Colonic mucosa (tissue), 4 donors: ENCODE measurements around the gene MAP1LC3B2. TPM values are rescaled to one million over a fixed set of nuclear protein-coding genes. Genes with fewer than 3 reads are reported as not detected.

ENCODE experiments used
- DNase-seq: peaks from one replicate; pipeline ENCODE4 v3.0.0-alpha.2; 2020
- H3K27ac ChIP-seq: fragments of 200-600 bp; one replicate; pipeline ENCODE4 v1.8.0; 2021
- H3K27me3 ChIP-seq: fragments of 200-600 bp; one replicate; pipeline ENCODE4 v1.8.0; 2021
- H3K36me3 ChIP-seq: fragments of 200-600 bp; one replicate; pipeline ENCODE4 v1.8.0; 2021
- H3K4me1 ChIP-seq: fragments of 200-600 bp; one replicate; pipeline ENCODE4 v1.8.0; 2021; ENCODE audit warnings: mild to moderate bottlenecking
- H3K4me3 ChIP-seq: fragments of 200-600 bp; one replicate; pipeline ENCODE4 v1.8.0; 2021
- H3K9ac ChIP-seq, 2 donors: one replicate each; pipeline ENCODE4 v1.7.0; 2013; ENCODE audit warnings: control low read depth in 2 of 2, low read depth in 2 of 2, low read length in 2 of 2
- H3K9me3 ChIP-seq: fragments of 200-600 bp; one replicate; pipeline ENCODE4 v1.8.0; 2021
- intact Hi-C: fragments of 100-400 bp; cut with DNase I; formaldehyde crosslinking; loops from one replicate; pipeline ENCODE4 v1.14.1; 2022
- total RNA-seq, 2 donors: library from RNA; stranded (reverse); fragmentation: NEBNext Ultra II Directional in 1 of 2; extraction: Animal tissue kit (Norgen Biotek cat#: 25700) in 1 of 2; gene quantifications; one replicate each; pipeline ENCODE4 v1.2.1, GENCODE V29; 2021
- TF ChIP-seq, protein P1 (sequence below): fragments of 200-600 bp; IDR thresholded peaks from one replicate; pipeline ENCODE4 v1.8.0; 2022; ENCODE audit warnings: antibody characterized with exemption, mild to moderate bottlenecking
- donor health status: healthy.
- donor health status: DM: no; HTN: no; CAD: no.
- donor health status: DM: no; HTN: no; CAD: no.

MAP1LC3B2 gene
- total RNA-seq, 2 donors from 2014 or later, result 0.93 to 1.2 TPM

DNA sequence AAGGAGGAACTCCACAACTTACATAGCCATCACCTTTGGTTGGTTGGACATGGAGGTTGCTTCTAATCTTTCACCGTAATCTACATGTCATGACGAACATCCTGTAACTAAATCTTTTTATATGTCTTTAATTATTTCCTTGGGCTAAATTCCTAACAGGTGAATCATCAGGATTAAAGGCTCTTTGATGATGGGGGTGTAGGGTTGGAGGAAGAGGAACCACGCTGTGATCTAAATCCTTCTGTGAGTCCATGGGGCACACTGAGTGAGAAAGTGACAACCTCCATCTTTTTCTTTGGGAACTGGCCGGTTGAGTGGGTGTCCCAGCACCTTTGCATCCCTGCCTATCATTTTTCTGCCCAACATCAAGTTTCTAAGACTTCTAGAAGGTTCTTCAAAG is 31.1 kb upstream of the MAP1LC3B2 start:
- H3K4me3 ChIP-seq, result no peak overlapping the region
- intact Hi-C loops, result no loop called here
- H3K9me3 ChIP-seq, result no peaks in the 10 kb centered on the region
- H3K4me1 ChIP-seq, result no peaks in the 10 kb centered on the region
- no peaks in the 10 kb centered on the region for H3K36me3 ChIP-seq
- H3K9ac ChIP-seq, result no peak overlapping the region
- H3K27me3 ChIP-seq, result no peaks in the 10 kb centered on the region
- no peak overlapping the region for H3K27ac ChIP-seq
- TF ChIP-seq, protein P1, sequence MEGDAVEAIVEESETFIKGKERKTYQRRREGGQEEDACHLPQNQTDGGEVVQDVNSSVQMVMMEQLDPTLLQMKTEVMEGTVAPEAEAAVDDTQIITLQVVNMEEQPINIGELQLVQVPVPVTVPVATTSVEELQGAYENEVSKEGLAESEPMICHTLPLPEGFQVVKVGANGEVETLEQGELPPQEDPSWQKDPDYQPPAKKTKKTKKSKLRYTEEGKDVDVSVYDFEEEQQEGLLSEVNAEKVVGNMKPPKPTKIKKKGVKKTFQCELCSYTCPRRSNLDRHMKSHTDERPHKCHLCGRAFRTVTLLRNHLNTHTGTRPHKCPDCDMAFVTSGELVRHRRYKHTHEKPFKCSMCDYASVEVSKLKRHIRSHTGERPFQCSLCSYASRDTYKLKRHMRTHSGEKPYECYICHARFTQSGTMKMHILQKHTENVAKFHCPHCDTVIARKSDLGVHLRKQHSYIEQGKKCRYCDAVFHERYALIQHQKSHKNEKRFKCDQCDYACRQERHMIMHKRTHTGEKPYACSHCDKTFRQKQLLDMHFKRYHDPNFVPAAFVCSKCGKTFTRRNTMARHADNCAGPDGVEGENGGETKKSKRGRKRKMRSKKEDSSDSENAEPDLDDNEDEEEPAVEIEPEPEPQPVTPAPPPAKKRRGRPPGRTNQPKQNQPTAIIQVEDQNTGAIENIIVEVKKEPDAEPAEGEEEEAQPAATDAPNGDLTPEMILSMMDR, result no peak
- DNase-seq, result no peak

DNA sequence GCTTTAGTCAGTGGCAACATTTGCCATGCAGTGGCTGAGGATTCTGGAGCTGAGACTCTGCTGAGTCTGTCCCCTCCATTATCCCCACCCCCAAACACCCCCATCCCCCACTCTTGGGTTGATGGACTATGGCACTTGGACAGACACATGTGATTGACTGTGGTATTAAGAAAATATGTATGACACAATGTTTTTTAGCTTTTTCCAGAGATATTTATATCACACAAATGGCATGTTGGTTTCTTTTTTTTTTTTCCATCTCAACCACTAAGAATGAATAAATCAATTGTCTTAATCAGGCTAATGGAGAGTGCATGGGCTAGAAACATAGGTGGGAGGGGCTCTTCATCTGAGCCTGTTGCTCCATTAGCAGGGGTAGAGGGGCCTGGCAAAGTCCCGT is 30.7 kb upstream of the MAP1LC3B2 start:
- H3K4me3 ChIP-seq, result no peak overlapping the region
- no peaks in the 10 kb centered on the region for H3K27me3 ChIP-seq
- H3K9me3 ChIP-seq, result no peaks in the 10 kb centered on the region
- intact Hi-C loops, result no loop called here
- H3K9ac ChIP-seq, result no peak overlapping the region
- H3K36me3 ChIP-seq, result no peaks in the 10 kb centered on the region
- no peak for DNase-seq
- H3K27ac ChIP-seq, result no peak overlapping the region
- no peaks in the 10 kb centered on the region for H3K4me1 ChIP-seq
- TF ChIP-seq, protein P1, result no peak

DNA sequence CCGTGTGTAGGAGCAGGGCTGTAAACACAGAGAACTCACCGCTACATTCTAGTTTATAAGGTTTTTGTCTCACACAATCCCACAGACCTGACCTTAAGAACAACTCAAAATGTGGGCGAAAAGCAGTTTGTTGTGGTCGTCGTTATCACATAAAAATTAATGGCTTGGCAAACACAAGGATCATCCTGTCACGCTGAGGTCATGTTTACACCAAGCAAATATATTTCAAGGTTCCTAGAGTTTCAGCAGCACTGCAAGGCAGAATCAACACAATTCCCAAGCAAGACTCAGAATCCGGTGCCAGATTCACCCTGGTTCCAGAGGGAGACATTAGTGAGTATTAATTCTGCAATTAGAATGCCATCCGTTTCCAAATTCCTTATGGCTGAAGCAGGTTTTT is 30.1 kb upstream of the MAP1LC3B2 start:
- no peaks in the 10 kb centered on the region for H3K4me1 ChIP-seq
- no peak overlapping the region for H3K4me3 ChIP-seq
- TF ChIP-seq, protein P1, result no peak
- no peak overlapping the region for H3K27ac ChIP-seq
- H3K27me3 ChIP-seq, result no peaks in the 10 kb centered on the region
- no peaks in the 10 kb centered on the region for H3K36me3 ChIP-seq
- no peak for DNase-seq
- intact Hi-C loops, result no loop called here
- H3K9ac ChIP-seq, result no peak overlapping the region
- H3K9me3 ChIP-seq, result no peaks in the 10 kb centered on the region

- no peak for DNase-seq
- Histone ChIP-seq H3K4me3 (no peak overlapping the region), H3K9ac (no peak overlapping the region), H3K4me1 (peaks cover 3% of the 10 kb centered on the region), H3K36me3 (no peaks in the 10 kb centered on the region), H3K27ac (no peak overlapping the region), H3K9me3 (no peaks in the 10 kb centered on the region), H3K27me3 (no peaks in the 10 kb centered on the region)
- intact Hi-C loops, result no loop called here
- TF ChIP-seq, protein P1, result no peak
These were observed 29.5 kb upstream of the MAP1LC3B2 start for GRCh38 chr12:116529686-116530085.

DNA sequence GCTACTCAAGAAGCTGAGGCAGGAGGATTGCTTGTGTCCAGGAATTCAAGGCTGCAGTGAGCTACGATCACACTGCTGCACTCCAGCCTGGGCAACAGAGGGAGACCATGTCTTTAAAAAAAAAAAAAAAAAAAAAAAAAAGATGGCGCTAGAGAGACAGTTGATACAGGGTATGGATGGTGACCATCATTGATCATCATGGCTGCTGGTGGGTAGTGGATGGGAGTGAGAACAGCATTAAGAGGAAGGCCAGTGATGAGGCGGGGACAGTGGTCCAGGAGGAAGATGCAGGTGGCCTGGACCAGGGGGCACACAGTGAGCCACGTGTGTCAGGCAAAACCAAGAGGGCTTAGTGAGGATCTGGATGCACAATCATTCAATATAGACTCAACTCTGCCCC is 26.8 kb upstream of the MAP1LC3B2 start:
- Histone ChIP-seq H3K36me3 (no peaks in the 10 kb centered on the region), H3K9ac (no peak overlapping the region), H3K27me3 (no peaks in the 10 kb centered on the region), H3K4me3 (no peak overlapping the region), H3K4me1 (peaks cover 5% of the 10 kb centered on the region), H3K27ac (no peak overlapping the region), H3K9me3 (no peaks in the 10 kb centered on the region)
- TF ChIP-seq, protein P1, result no peak
- intact Hi-C loops, result no loop called here
- no peak for DNase-seq

GRCh38 chr12:116532986-116533342 is 26.2 kb upstream of the MAP1LC3B2 start:
- Histone ChIP-seq H3K27me3 (no peaks in the 10 kb centered on the region), H3K27ac (no peak overlapping the region), H3K4me1 (peaks cover 5% of the 10 kb centered on the region), H3K9me3 (no peaks in the 10 kb centered on the region), H3K36me3 (no peaks in the 10 kb centered on the region), H3K4me3 (peak overlapping the region; percentile 44), H3K9ac (peak overlapping the region in 1 of 2 donors; percentile 35)
- TF ChIP-seq, protein P1, result no peak
- intact Hi-C loops, result no loop called here
- no peak for DNase-seq
